Astrocyte of the spinal cord (primary cell): Measurements from ENCODE around the gene DAZAP1.

ENCODE experiments used
- DNase-seq: peaks from one replicate; pipeline ENCODE4 v3.0.0; 2011; ENCODE audit warnings: low read depth, low spot score
- H3K4me3 ChIP-seq: 2 replicates; pipeline ENCODE4 v1.5.1; 2011; ENCODE audit warnings: low read depth, mild to moderate bottlenecking, low read length, moderate library complexity
- CTCF ChIP-seq: IDR thresholded peaks from 2 replicates; pipeline ENCODE4 v1.5.1; 2012; ENCODE audit warnings: low read depth, mild to moderate bottlenecking, low read length, inconsistent platforms
- in situ Hi-C: cut with HindIII; loops from 2 replicates; pipeline ENCODE4 v1.10.0; 2017; ENCODE audit warnings: low sequenced_read_pairs

The DAZAP1 gene

GRCh38 chr19:1377965-1378785 is 29.2 kb upstream of the DAZAP1 start:
- H3K4me3 ChIP-seq = no peak overlapping the region
- DNase-seq = no peak
- in situ Hi-C loops = no loop called here
- no peak for TF ChIP-seq CTCF

- TF ChIP-seq CTCF = no peak
- no peak for DNase-seq
- no peak overlapping the region for H3K4me3 ChIP-seq
- in situ Hi-C loops = no loop called here
Observed at GRCh38 chr19:1379126-1379905, 28.1 kb upstream of the DAZAP1 start.

DNA sequence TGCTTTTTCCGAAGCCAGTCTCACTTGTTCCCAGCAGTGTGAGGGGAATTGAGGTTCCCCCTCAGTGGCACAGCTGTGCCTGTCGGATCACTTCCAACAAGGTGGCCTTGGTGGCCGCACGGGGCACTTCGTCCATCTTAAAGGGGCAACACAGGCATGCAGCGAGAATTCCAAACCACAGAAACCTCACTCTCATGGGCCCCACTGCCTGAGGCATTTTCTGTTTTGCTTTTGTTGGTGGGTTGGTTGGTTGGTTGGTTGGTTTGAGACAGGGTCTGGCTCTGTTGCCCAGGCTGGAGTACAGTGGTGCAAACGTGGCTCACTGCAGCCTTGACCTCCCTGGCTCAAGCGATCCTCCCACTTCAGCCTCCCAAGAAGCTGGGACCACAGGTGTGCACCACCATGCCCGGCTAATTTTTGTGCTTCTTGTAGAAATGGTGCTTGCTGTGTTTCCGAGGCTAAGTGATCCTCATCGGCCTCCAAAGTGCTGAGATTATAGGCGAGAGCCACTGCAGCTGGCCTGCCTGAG is 27.4 kb upstream of the DAZAP1 start:
- no peak for TF ChIP-seq CTCF
- in situ Hi-C loops = no loop called here
- H3K4me3 ChIP-seq = no peak overlapping the region
- DNase-seq = no peak

GRCh38 chr19:1382250-1382649 is 25.1 kb upstream of the DAZAP1 start:
- in situ Hi-C loops = no loop called here
- no peak for TF ChIP-seq CTCF
- DNase-seq = no peak
- H3K4me3 ChIP-seq = no peak overlapping the region

DNA sequence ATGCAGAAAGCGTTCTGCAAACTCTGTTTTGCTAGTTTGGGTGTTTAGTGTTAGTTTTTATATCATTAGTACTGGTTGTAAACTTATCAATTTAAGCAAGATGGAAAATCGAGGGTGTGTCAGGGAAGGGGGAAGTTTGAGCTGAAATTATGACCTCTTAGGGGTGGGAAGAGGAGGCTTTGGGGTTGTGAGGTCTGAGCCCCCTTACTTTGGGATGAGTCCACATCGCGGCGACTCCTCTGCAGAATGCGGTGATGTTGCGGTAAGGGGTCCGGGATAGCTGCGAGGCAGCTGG is 24.4 kb upstream of the DAZAP1 start:
- no peak for DNase-seq
- in situ Hi-C loops = no loop called here
- TF ChIP-seq CTCF = no peak
- H3K4me3 ChIP-seq = no peak overlapping the region

DNA sequence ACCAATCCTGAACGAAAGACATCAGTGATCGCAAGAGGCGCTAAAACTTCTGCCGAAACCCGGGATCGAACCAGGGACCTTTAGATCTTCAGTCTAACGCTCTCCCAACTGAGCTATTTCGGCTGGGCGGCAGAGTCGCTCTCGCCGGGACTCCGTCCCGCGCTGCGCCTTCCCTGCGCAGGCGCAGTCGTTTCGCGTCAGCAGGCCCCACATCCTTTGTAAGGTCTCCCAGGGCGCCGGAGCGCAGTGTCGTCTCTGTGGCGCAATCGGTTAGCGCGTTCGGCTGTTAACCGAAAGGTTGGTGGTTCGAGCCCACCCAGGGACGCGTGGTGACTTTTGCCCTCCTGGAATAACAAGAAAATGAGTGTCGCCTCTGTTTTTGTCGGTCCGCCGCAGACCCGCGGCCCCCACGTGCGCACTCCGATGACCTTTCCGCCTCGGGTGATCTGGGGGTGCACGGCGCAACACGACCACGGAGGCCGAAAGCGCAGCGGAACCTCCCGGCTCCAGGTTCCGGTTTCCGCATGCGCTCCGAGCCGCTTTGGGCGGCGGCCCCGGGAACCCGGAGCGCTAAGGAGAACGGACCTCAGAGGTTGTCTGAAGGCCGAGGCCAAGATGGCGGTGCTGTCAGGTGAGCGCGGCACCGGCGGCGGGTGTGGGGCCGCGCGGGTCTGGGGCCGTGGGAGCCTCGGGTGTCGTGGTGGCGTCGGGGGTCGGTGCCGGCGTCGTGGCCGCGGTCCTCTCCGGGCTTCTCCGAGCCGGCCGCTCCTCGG is 23.9 kb upstream of the DAZAP1 start, which contains the start of gene NDUFS7:
Gene NDUFS7, plus strand, starts transcription at position 596 of the 773 bp plus-strand sequence. Its CDS starts 20 bp downstream, at position 616.
- no peak for TF ChIP-seq CTCF
- in situ Hi-C loops = no loop called here
- peak; percentile 93 for DNase-seq
- H3K4me3 ChIP-seq = peak within 1 kb of the TSS; percentile 83
